CD4-positive, CD25-positive, alpha-beta regulatory T cell (primary cell): ENCODE measurements around the gene DSTYK. TPM values are rescaled to one million over a fixed set of nuclear protein-coding genes. Genes with fewer than 3 reads are reported as not detected.

Experiments used
- ATAC-seq, 2 donors: fragments of 150-1000 bp; cut with Tn5 transposase; one replicate each; pipeline ENCODE4 v1.10.0; 2021; ENCODE audit warnings: low read depth in 2 of 2, moderate number of reproducible peaks in 2 of 2, moderate library complexity in 1 of 2
- DNase-seq, 3 donors: peaks; one replicate each; pipeline versions ENCODE4 v3.0.0 to v3.0.0-alpha.2; 2012 to 2022; ENCODE audit warnings: mixed read lengths in 1 of 3
- H3K27ac ChIP-seq: one replicate; pipeline ENCODE4 v1.7.0; 2013; ENCODE audit warnings: mild to moderate bottlenecking, low read length; ENCODE audit not compliant: insufficient read depth, poor library complexity, severe bottlenecking
- H3K27me3 ChIP-seq: one replicate; pipeline ENCODE4 v1.7.0; 2013; ENCODE audit warnings: low read length; ENCODE audit not compliant: control insufficient read depth, insufficient read depth
- H3K36me3 ChIP-seq: one replicate; pipeline ENCODE4 v1.7.0; 2013; ENCODE audit warnings: mild to moderate bottlenecking, low read length, moderate library complexity; ENCODE audit not compliant: control insufficient read depth, insufficient read depth
- H3K4me1 ChIP-seq: 2 replicates; pipeline ENCODE4 v1.7.0; 2013; ENCODE audit warnings: mild to moderate bottlenecking, low read length; ENCODE audit not compliant: insufficient read depth, control insufficient read depth, poor library complexity, severe bottlenecking
- H3K4me3 ChIP-seq: one replicate; pipeline ENCODE4 v1.7.0; 2013; ENCODE audit warnings: low read depth, mild to moderate bottlenecking, low read length, moderate library complexity
- H3K9me3 ChIP-seq, 2 experiments: 1 replicate in 1 of 2; 2 replicates in 1 of 2; pipeline ENCODE4 v1.7.0; 2013; ENCODE audit warnings: low read length in 2 of 2, mild to moderate bottlenecking in 1 of 2, moderate library complexity in 1 of 2; ENCODE audit not compliant: control insufficient read depth in 2 of 2
- H3K27ac Mint-ChIP-seq, 3 donors: one replicate each; pipeline ENCODE4 v1.8.0; 2020 to 2022; ENCODE audit warnings: mild to moderate bottlenecking in 3 of 3, mixed read lengths in 3 of 3, moderate library complexity in 2 of 3
- H3K27me3 Mint-ChIP-seq: one replicate; pipeline ENCODE4 v1.8.0; 2022; ENCODE audit warnings: mild to moderate bottlenecking, mixed read lengths
- H3K36me3 Mint-ChIP-seq: one replicate; pipeline ENCODE4 v1.8.0; 2020; ENCODE audit warnings: mixed read lengths
- H3K4me1 Mint-ChIP-seq, 4 donors: one replicate each; pipeline ENCODE4 v1.8.0; 2020 to 2022; ENCODE audit warnings: mixed read lengths in 4 of 4, mild to moderate bottlenecking in 1 of 4
- H3K4me3 Mint-ChIP-seq, 4 donors: one replicate each; pipeline ENCODE4 v1.8.0; 2020 to 2022; ENCODE audit warnings: mild to moderate bottlenecking in 4 of 4, mixed read lengths in 4 of 4, moderate library complexity in 3 of 4
- H3K9me3 Mint-ChIP-seq, 7 donors: one replicate each; pipeline ENCODE4 v1.8.0; 2020 to 2022; ENCODE audit warnings: mixed read lengths in 7 of 7, mild to moderate bottlenecking in 3 of 7, moderate library complexity in 2 of 7
- polyA plus RNA-seq, 4 donors: library from polyadenylated mRNA; unstranded; fragments of 300-500 nt; fragmentation: Illumina TruSeq; gene quantifications; one replicate each; pipeline ENCODE4 v1.2.3, GENCODE V29; 2021
- total RNA-seq: library from RNA; stranded (reverse); gene quantifications from one replicate; pipeline ENCODE4 v1.2.3, GENCODE V29; 2022

Gene DSTYK
- total and polyA plus RNA-seq, 5 donors from 2014 or later: 3.2 to 15.7 (median 5.5) TPM

GRCh38 chr1:205230982-205231381 is 19.5 kb upstream of the DSTYK start:
- no peak for DNase-seq

GRCh38 chr1:205229916-205230700 is 18.6 kb upstream of the DSTYK start:
- Histone ChIP-seq H3K27me3 (peaks cover 32% of the 10 kb centered on the region), H3K27ac (no peak overlapping the region), H3K36me3 (no peaks in the 10 kb centered on the region), H3K9me3 (no peaks in the 10 kb centered on the region), H3K4me1 (peaks cover 28% of the 10 kb centered on the region), H3K4me3 (peak overlapping the region; percentile 26)
- no peak for DNase-seq
- H3K27me3 Mint-ChIP-seq: peaks cover 63% of the 10 kb centered on the region
- peak overlapping the region in 3 of 4 donors; percentile 74 to 89 (median 88) for H3K4me3 Mint-ChIP-seq
- H3K9me3 Mint-ChIP-seq: peaks cover 0 to 3% (median 0%) of the 10 kb centered on the region in 7 donors
- ATAC-seq: no peak
- no peaks in the 10 kb centered on the region for H3K36me3 Mint-ChIP-seq
- peak overlapping the region in 1 of 3 donors; percentile 32 for H3K27ac Mint-ChIP-seq
- H3K4me1 Mint-ChIP-seq: peaks cover 0 to 27% (median 22%) of the 10 kb centered on the region in 4 donors

More at GRCh38 chr1:205230982-205231381, 19.5 kb upstream of the DSTYK start:
- Mint-ChIP-seq H3K4me3 (peak overlapping the region in 1 of 4 donors; percentile 32), H3K27me3 (peaks cover 58% of the 10 kb centered on the region), H3K27ac (no peak overlapping the region), H3K36me3 (no peaks in the 10 kb centered on the region), H3K4me1 (peaks cover 0 to 27% (median 22%) of the 10 kb centered on the region in 4 donors), H3K9me3 (peaks cover 0 to 3% (median 0%) of the 10 kb centered on the region in 7 donors)
- Histone ChIP-seq H3K4me1 (peaks cover 28% of the 10 kb centered on the region), H3K4me3 (no peak overlapping the region), H3K27ac (no peak overlapping the region), H3K36me3 (no peaks in the 10 kb centered on the region), H3K27me3 (peaks cover 25% of the 10 kb centered on the region), H3K9me3 (no peaks in the 10 kb centered on the region)
- no peak for ATAC-seq

GRCh38 chr1:205229399-205229871 is 17.9 kb upstream of the DSTYK start:
- H3K27ac ChIP-seq: no peak overlapping the region
- no peaks in the 10 kb centered on the region for H3K36me3 ChIP-seq
- Mint-ChIP-seq H3K9me3 (peaks cover 0 to 3% (median 0%) of the 10 kb centered on the region in 7 donors), H3K4me1 (peaks cover 0 to 27% (median 22%) of the 10 kb centered on the region in 4 donors), H3K36me3 (no peaks in the 10 kb centered on the region), H3K27me3 (peaks cover 70% of the 10 kb centered on the region), H3K27ac (peak overlapping the region in 2 of 3 donors; percentile 42 to 43), H3K4me3 (peak overlapping the region; percentile 74 to 89 (median 88))
- DNase-seq (peak; percentile 32 to 88 (median 65)), ATAC-seq (peak; percentile 72)
- H3K4me1 ChIP-seq: peaks cover 28% of the 10 kb centered on the region
- H3K4me3 ChIP-seq: peak overlapping the region; percentile 37
- H3K9me3 ChIP-seq: no peaks in the 10 kb centered on the region
- H3K27me3 ChIP-seq: peaks cover 38% of the 10 kb centered on the region

- H3K4me3 Mint-ChIP-seq: peak overlapping the region; percentile 74 to 89 (median 88)
- H3K36me3 Mint-ChIP-seq: no peaks in the 10 kb centered on the region
- peak in 1 of 2 donors; percentile 5 for ATAC-seq
- H3K9me3 Mint-ChIP-seq: peaks cover 0 to 3% (median 0%) of the 10 kb centered on the region in 7 donors
- H3K4me1 Mint-ChIP-seq: peaks cover 0 to 27% (median 22%) of the 10 kb centered on the region in 4 donors
- H3K27me3 ChIP-seq: peaks cover 44% of the 10 kb centered on the region
- no peaks in the 10 kb centered on the region for H3K36me3 ChIP-seq
- no peak overlapping the region for H3K27ac ChIP-seq
- H3K4me3 ChIP-seq: peak overlapping the region; percentile 32
- H3K27me3 Mint-ChIP-seq: peaks cover 70% of the 10 kb centered on the region
- no peak for DNase-seq
- peak overlapping the region in 1 of 3 donors; percentile 95 for H3K27ac Mint-ChIP-seq
- no peaks in the 10 kb centered on the region for H3K9me3 ChIP-seq
- peaks cover 28% of the 10 kb centered on the region for H3K4me1 ChIP-seq
Observed at GRCh38 chr1:205228093-205228521, 16.6 kb upstream of the DSTYK start.

- Mint-ChIP-seq H3K27me3 (peaks cover 72% of the 10 kb centered on the region), H3K4me1 (peaks cover 0 to 27% (median 22%) of the 10 kb centered on the region in 4 donors), H3K4me3 (peak within 1 kb of the TSS; percentile 74 to 91 (median 88)), H3K27ac (peak within 1 kb of the TSS; percentile 42 to 95 (median 79)), H3K9me3 (peaks cover 0 to 3% (median 0%) of the 10 kb centered on the region in 7 donors), H3K36me3 (no peaks in the 10 kb centered on the region)
- Histone ChIP-seq H3K9me3 (no peaks in the 10 kb centered on the region), H3K4me1 (peaks cover 28% of the 10 kb centered on the region), H3K36me3 (no peaks in the 10 kb centered on the region), H3K27me3 (peaks cover 47% of the 10 kb centered on the region), H3K27ac (no peak within 1 kb of the TSS), H3K4me3 (peak within 1 kb of the TSS; percentile 72)
- ATAC-seq (peak; percentile 68 to 71), DNase-seq (peak; percentile 56 to 84 (median 57))
Observed at GRCh38 chr1:205227584-205228013, 16.1 kb upstream of the DSTYK start, which contains the start of gene TMCC2. Gene TMCC2, plus strand, starts transcription at chr1:205227946. Its CDS starts 619 bp downstream, at chr1:205228565.

- peak overlapping the region in 1 of 3 donors; percentile 3 for H3K27ac Mint-ChIP-seq
- H3K9me3 ChIP-seq: no peaks in the 10 kb centered on the region
- H3K27ac ChIP-seq: no peak overlapping the region
- H3K4me3 Mint-ChIP-seq: peak overlapping the region; percentile 14 to 91 (median 80)
- peaks cover 28% of the 10 kb centered on the region for H3K4me1 ChIP-seq
- peak overlapping the region; percentile 6 for H3K4me3 ChIP-seq
- H3K36me3 Mint-ChIP-seq: no peaks in the 10 kb centered on the region
- DNase-seq (no peak), ATAC-seq (no peak)
- peaks cover 73% of the 10 kb centered on the region for H3K27me3 Mint-ChIP-seq
- H3K27me3 ChIP-seq: peaks cover 47% of the 10 kb centered on the region
- peaks cover 0 to 3% (median 0%) of the 10 kb centered on the region in 7 donors for H3K9me3 Mint-ChIP-seq
- H3K36me3 ChIP-seq: no peaks in the 10 kb centered on the region
- peaks cover 0 to 27% (median 22%) of the 10 kb centered on the region in 4 donors for H3K4me1 Mint-ChIP-seq
Observed at GRCh38 chr1:205226868-205227583, 15.5 kb upstream of the DSTYK start.
